ENCODE data around the gene DPP6. TPM values are rescaled to one million over a fixed set of nuclear protein-coding genes. Genes with fewer than 3 reads are reported as not detected.

Gene DPP6
- total RNA-seq, 2 experiments from 2014 or later: not detected

- intact Hi-C loops (cut with DNase I, micrococcal nuclease): no loop called here
- H3K36me3 Mint-ChIP-seq (ENCODE audit: low read depth): no peaks in the 10 kb centered on the region
- ATAC-seq: no peak
Measured at GRCh38 chr7:154628556-154628955, 576.4 kb downstream of the DPP6 start.

GRCh38 chr7:154631162-154631561 lies 579.0 kb downstream of the DPP6 start:
- intact Hi-C loops (cut with DNase I, micrococcal nuclease): no loop called here
- Mint-ChIP-seq H3K4me1 (no peaks in the 10 kb centered on the region), H3K36me3 (ENCODE audit: low read depth) (no peaks in the 10 kb centered on the region), H3K27me3 (peaks cover 2% of the 10 kb centered on the region), H3K27ac (no peak overlapping the region), H3K9me3 (ENCODE audit: low read depth) (peaks cover 9% of the 10 kb centered on the region), H3K4me3 (no peak overlapping the region)
- ChIA-PET POLR2A (no interaction called here), CTCF (no interaction called here)
- DNase-seq: no peak
- no peak for ATAC-seq

More at GRCh38 chr7:154628556-154628955, 576.4 kb downstream of the DPP6 start:
- CTCF ChIA-PET: no interaction called here
- H3K9me3 Mint-ChIP-seq (ENCODE audit: low read depth): peaks cover 3% of the 10 kb centered on the region
- H3K27me3 Mint-ChIP-seq: peaks cover 2% of the 10 kb centered on the region
- POLR2A ChIA-PET: no interaction called here
- no peak overlapping the region for H3K27ac Mint-ChIP-seq
- H3K4me1 Mint-ChIP-seq: no peaks in the 10 kb centered on the region
- DNase-seq: no peak
- H3K4me3 Mint-ChIP-seq: no peak overlapping the region

- Mint-ChIP-seq H3K27me3 (peaks cover 2% of the 10 kb centered on the region), H3K4me3 (no peak overlapping the region), H3K9me3 (ENCODE audit: low read depth) (peaks cover 7% of the 10 kb centered on the region), H3K36me3 (ENCODE audit: low read depth) (no peaks in the 10 kb centered on the region), H3K27ac (no peak overlapping the region), H3K4me1 (no peaks in the 10 kb centered on the region)
- DNase-seq: no peak
- intact Hi-C loops (cut with DNase I, micrococcal nuclease): no loop called here
- CTCF ChIA-PET: no interaction called here
- no peak for ATAC-seq
- POLR2A ChIA-PET: no interaction called here
Measured at GRCh38 chr7:154633641-154634040, 581.4 kb downstream of the DPP6 start.

GRCh38 chr7:154638286-154638685 lies 586.1 kb downstream of the DPP6 start:
- H3K27ac Mint-ChIP-seq: no peak overlapping the region
- H3K36me3 Mint-ChIP-seq (ENCODE audit: low read depth): no peaks in the 10 kb centered on the region
- no peaks in the 10 kb centered on the region for H3K27me3 Mint-ChIP-seq
- no peaks in the 10 kb centered on the region for H3K4me1 Mint-ChIP-seq
- ATAC-seq (no peak), DNase-seq (no peak)
- H3K9me3 Mint-ChIP-seq (ENCODE audit: low read depth): peaks cover 7% of the 10 kb centered on the region
- ChIA-PET CTCF (no interaction called here), POLR2A (no interaction called here)
- intact Hi-C loops (cut with DNase I, micrococcal nuclease): no loop called here
- H3K4me3 Mint-ChIP-seq: no peak overlapping the region

- Mint-ChIP-seq H3K27ac (no peak overlapping the region), H3K4me1 (no peaks in the 10 kb centered on the region), H3K27me3 (no peaks in the 10 kb centered on the region), H3K9me3 (ENCODE audit: low read depth) (peaks cover 3% of the 10 kb centered on the region), H3K4me3 (no peak overlapping the region), H3K36me3 (ENCODE audit: low read depth) (no peaks in the 10 kb centered on the region)
- intact Hi-C loops (cut with DNase I, micrococcal nuclease): no loop called here
- CTCF ChIA-PET: no interaction called here
- POLR2A ChIA-PET: no interaction called here
- DNase-seq (no peak), ATAC-seq (no peak)
Measured at GRCh38 chr7:154640266-154640865, 588.2 kb downstream of the DPP6 start.

- intact Hi-C loops (cut with DNase I, micrococcal nuclease): no loop called here
- no peak overlapping the region for H3K27ac Mint-ChIP-seq
- DNase-seq: no peak
- no peaks in the 10 kb centered on the region for H3K36me3 Mint-ChIP-seq (ENCODE audit: low read depth)
- ChIA-PET POLR2A (no interaction called here), CTCF (interaction anchor here (0.6 kb wide), 1 partner anchor 39 kb away, joined by 3 read pairs; no protein-coding TSS in a partner anchor)
- H3K4me1 Mint-ChIP-seq: no peaks in the 10 kb centered on the region
- H3K4me3 Mint-ChIP-seq: no peak overlapping the region
- H3K9me3 Mint-ChIP-seq (ENCODE audit: low read depth): peaks cover 3% of the 10 kb centered on the region
- no peak for ATAC-seq
- no peaks in the 10 kb centered on the region for H3K27me3 Mint-ChIP-seq
Measured at GRCh38 chr7:154640917-154641316, 588.7 kb downstream of the DPP6 start.

- CTCF ChIA-PET: no interaction called here
Measured at GRCh38 chr7:154644366-154644765, 592.2 kb downstream of the DPP6 start.

GRCh38 chr7:154646126-154647013 lies 594.2 kb downstream of the DPP6 start:
- H3K9me3 Mint-ChIP-seq (ENCODE audit: low read depth): peaks cover 12% of the 10 kb centered on the region
- POLR2A ChIA-PET: no interaction called here
- H3K4me3 Mint-ChIP-seq: no peak overlapping the region
- H3K27ac Mint-ChIP-seq: no peak overlapping the region
- DNase-seq (no peak), ATAC-seq (no peak)
- intact Hi-C loops (cut with DNase I, micrococcal nuclease): no loop called here
- H3K36me3 Mint-ChIP-seq (ENCODE audit: low read depth): no peaks in the 10 kb centered on the region
- H3K4me1 Mint-ChIP-seq: no peaks in the 10 kb centered on the region
- no peaks in the 10 kb centered on the region for H3K27me3 Mint-ChIP-seq
- CTCF ChIA-PET: interaction anchor here (0.7 kb wide), 1 partner anchor 52 kb away, joined by 3 read pairs; no protein-coding TSS in a partner anchor

More at GRCh38 chr7:154644366-154644765, 592.2 kb downstream of the DPP6 start:
- H3K36me3 Mint-ChIP-seq (ENCODE audit: low read depth): no peaks in the 10 kb centered on the region
- H3K4me3 Mint-ChIP-seq: no peak overlapping the region
- no peaks in the 10 kb centered on the region for H3K4me1 Mint-ChIP-seq
- peaks cover 10% of the 10 kb centered on the region for H3K9me3 Mint-ChIP-seq (ENCODE audit: low read depth)
- intact Hi-C loops (cut with DNase I, micrococcal nuclease): no loop called here
- POLR2A ChIA-PET: no interaction called here
- ATAC-seq (no peak), DNase-seq (no peak)
- no peaks in the 10 kb centered on the region for H3K27me3 Mint-ChIP-seq
- no peak overlapping the region for H3K27ac Mint-ChIP-seq

GRCh38 chr7:154647625-154648024 lies 595.4 kb downstream of the DPP6 start:
- no peaks in the 10 kb centered on the region for H3K27me3 Mint-ChIP-seq
- peaks cover 12% of the 10 kb centered on the region for H3K9me3 Mint-ChIP-seq (ENCODE audit: low read depth)
- H3K4me1 Mint-ChIP-seq: no peaks in the 10 kb centered on the region
- CTCF ChIA-PET: no interaction called here
- H3K27ac Mint-ChIP-seq: no peak overlapping the region
- intact Hi-C loops (cut with DNase I, micrococcal nuclease): no loop called here
- ATAC-seq (no peak), DNase-seq (no peak)
- no peak overlapping the region for H3K4me3 Mint-ChIP-seq
- no peaks in the 10 kb centered on the region for H3K36me3 Mint-ChIP-seq (ENCODE audit: low read depth)
- POLR2A ChIA-PET: no interaction called here

GRCh38 chr7:154649015-154649414 lies 596.8 kb downstream of the DPP6 start:
- intact Hi-C loops (cut with DNase I, micrococcal nuclease): no loop called here
- no peaks in the 10 kb centered on the region for H3K27me3 Mint-ChIP-seq
- DNase-seq (no peak), ATAC-seq (no peak)
- H3K4me3 Mint-ChIP-seq: no peak overlapping the region
- ChIA-PET CTCF (interaction anchor here (0.7 kb wide), 1 partner anchor 17 kb away, joined by 3 read pairs; no protein-coding TSS in a partner anchor), POLR2A (no interaction called here)
- H3K27ac Mint-ChIP-seq: no peak overlapping the region
- no peaks in the 10 kb centered on the region for H3K4me1 Mint-ChIP-seq
- H3K36me3 Mint-ChIP-seq (ENCODE audit: low read depth): no peaks in the 10 kb centered on the region
- H3K9me3 Mint-ChIP-seq (ENCODE audit: low read depth): peaks cover 12% of the 10 kb centered on the region

- Mint-ChIP-seq H3K9me3 (ENCODE audit: low read depth) (peaks cover 12% of the 10 kb centered on the region), H3K4me3 (no peak overlapping the region), H3K27ac (no peak overlapping the region), H3K27me3 (no peaks in the 10 kb centered on the region), H3K4me1 (no peaks in the 10 kb centered on the region), H3K36me3 (ENCODE audit: low read depth) (no peaks in the 10 kb centered on the region)
- ChIA-PET CTCF (no interaction called here), POLR2A (no interaction called here)
- ATAC-seq (no peak), DNase-seq (no peak)
- intact Hi-C loops (cut with DNase I, micrococcal nuclease): no loop called here
Measured at GRCh38 chr7:154649434-154649833, 597.2 kb downstream of the DPP6 start.

- Mint-ChIP-seq H3K9me3 (ENCODE audit: low read depth) (peaks cover 12% of the 10 kb centered on the region), H3K36me3 (ENCODE audit: low read depth) (no peaks in the 10 kb centered on the region), H3K27me3 (no peaks in the 10 kb centered on the region), H3K4me3 (no peak overlapping the region), H3K27ac (no peak overlapping the region), H3K4me1 (no peaks in the 10 kb centered on the region)
- DNase-seq: no peak
- ChIA-PET CTCF (no interaction called here), POLR2A (no interaction called here)
- intact Hi-C loops (cut with DNase I, micrococcal nuclease): no loop called here
- no peak for ATAC-seq
Measured at GRCh38 chr7:154650275-154650674, 598.1 kb downstream of the DPP6 start.
